Thyroid gland (tissue), 4 donors: ENCODE measurements around the gene GPR55.

Source experiments
- POLR2A ChIP-seq, 2 donors: fragments of 450-650 bp; IDR thresholded peaks; one replicate each; pipeline ENCODE4 v1.6.1; 2017; ENCODE audit warnings: antibody characterized with exemption in 2 of 2, mild to moderate bottlenecking in 2 of 2, moderate library complexity in 1 of 2
- TF ChIP-seq, protein P1 (sequence below), 6 experiments: fragments of 200-600 bp in 3 of 6; fragments of 450-650 bp in 3 of 6; sonication (generic) in 3 of 6; IDR thresholded peaks; one replicate each; pipeline ENCODE4 v1.5.1; 2016 to 2019; ENCODE audit warnings: antibody characterized with exemption in 6 of 6, mild to moderate bottlenecking in 2 of 6, inconsistent platforms in 1 of 6, moderate library complexity in 1 of 6

DNA sequence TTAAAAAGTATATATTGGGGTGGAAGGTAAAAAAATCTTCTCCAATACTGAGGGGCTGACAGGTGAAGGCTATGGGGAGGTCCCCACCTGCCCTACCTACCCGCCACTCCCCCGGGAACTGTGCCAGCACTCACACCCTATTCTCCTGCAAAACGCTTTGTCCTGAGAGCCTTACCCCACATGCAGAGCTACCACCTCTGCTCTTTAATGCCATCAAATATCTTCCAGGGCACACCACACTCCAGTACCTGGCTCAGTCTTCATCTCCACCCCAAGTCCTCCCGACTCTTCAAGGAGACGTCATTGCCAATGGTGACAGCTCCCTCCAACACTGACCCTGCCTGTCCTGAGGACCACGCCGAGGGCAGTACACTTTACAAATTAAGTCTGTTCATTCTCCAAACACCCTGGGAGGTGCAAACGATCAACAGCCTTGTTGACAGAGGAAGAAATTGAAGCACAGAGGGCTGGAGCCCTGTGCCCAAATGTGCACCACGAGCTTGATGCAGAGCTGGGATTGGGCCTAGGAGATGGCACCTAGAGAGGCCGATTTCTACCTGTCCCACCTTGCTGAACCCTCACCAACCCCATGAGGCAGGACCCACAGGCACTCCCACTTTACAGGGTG is 6.0 kb upstream of the GPR55 start:
- no peak for TF ChIP-seq POLR2A (IDR thresholded peaks at IDR 0.05)
- TF ChIP-seq, protein P1, sequence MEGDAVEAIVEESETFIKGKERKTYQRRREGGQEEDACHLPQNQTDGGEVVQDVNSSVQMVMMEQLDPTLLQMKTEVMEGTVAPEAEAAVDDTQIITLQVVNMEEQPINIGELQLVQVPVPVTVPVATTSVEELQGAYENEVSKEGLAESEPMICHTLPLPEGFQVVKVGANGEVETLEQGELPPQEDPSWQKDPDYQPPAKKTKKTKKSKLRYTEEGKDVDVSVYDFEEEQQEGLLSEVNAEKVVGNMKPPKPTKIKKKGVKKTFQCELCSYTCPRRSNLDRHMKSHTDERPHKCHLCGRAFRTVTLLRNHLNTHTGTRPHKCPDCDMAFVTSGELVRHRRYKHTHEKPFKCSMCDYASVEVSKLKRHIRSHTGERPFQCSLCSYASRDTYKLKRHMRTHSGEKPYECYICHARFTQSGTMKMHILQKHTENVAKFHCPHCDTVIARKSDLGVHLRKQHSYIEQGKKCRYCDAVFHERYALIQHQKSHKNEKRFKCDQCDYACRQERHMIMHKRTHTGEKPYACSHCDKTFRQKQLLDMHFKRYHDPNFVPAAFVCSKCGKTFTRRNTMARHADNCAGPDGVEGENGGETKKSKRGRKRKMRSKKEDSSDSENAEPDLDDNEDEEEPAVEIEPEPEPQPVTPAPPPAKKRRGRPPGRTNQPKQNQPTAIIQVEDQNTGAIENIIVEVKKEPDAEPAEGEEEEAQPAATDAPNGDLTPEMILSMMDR (IDR thresholded peaks at IDR 0.05): no peak
